Right hindlimb (tissue), 1 donor: Measurements from ENCODE around the gene POLA1.

Experiments used
- DNase-seq: peaks from one replicate; pipeline ENCODE4 v3.0.0-alpha.2; 2018

POLA1 gene

DNA sequence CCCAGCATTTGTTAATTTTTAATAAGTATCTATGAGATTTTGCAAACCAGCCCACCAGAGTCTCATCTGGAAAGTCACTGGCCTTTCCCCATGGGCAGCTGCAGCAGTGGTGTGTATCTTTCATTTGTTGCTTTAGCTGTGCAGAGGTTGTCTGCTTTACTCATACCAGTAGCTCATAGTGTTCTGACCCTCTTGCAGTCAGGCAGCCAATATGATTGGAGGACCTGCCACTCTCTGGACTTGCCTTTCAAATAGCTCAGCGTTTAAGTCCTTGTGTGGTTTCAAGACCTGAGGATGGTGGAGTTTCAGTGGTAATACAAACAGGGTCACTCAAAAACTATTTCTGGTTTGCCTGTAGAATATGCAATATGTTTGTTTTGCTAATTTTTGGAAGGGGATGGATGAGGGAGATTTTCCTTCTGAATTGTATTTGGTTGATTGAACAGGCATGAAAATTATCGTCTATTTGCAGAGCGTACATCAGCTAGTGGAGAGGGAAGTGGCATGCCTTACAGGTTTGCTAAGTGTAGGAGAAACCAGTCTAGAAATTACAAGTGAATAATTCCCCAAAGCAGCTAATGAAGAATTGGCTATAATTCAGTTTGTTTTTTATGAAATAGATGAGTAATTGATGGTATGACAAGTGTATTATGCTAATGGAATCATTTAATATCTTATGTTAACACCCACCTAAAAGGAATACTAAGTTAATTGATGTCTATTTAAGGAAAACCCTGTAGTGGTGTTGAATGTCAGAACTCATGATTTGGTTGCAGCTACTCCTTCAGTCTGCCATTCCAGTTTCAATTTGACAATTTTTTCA, 8.9 kb downstream of the POLA1 start:
- DNase-seq = no peak

DNA sequence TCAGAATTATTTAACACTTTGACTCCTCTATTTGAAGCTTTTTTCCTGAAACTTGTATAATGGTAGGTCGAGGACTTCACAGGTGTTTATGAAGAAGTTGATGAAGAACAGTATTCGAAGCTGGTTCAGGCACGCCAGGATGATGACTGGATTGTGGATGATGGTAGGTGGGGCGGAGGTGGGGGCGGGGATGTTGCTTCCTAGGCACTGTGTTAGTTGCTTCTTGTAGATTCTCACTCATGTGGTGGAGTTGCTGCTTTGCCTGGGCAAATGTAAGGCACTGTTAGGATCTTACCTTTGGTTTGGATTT, 9.4 kb downstream of the POLA1 start:
- no peak for DNase-seq

DNA sequence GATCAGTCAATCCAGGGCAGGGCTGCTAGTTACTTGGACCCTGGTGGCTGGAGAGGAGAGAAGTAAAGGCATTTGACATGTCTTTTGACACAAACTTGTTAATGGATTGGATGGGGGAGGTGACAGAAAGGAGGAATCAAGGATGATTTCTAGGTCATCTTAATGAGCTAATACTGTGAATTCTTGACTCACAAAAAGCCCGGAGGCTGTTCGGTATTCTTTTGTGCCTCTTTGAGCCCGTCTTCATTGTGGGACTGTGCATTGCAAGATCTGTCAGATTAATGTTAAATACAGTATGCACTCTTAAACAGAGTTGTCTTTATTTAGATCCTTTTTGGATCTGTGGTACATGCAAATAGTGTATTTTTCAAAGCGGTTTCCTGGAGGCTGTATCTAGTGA, 25.1 kb downstream of the POLA1 start:
- no peak for DNase-seq

DNA sequence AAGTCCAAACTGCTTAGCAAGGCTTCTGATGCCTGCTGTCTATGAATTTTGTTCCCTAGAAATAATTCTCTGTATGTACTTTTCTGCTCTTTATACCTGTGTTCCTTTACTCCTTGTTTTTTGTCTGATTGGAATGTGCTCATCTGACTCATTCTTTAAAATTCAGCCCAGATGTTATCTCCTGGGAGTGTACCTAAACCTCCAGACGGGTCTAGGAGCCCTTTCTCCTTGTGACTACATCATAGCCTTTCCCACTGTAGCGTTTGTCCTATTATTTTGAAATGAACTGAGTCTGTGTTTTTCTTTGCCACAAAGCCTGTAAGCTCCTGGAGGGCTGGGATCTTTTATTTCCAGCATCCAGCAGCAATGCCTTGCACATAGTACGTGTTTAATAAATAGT, 26.3 kb downstream of the POLA1 start:
- DNase-seq = no peak

DNA sequence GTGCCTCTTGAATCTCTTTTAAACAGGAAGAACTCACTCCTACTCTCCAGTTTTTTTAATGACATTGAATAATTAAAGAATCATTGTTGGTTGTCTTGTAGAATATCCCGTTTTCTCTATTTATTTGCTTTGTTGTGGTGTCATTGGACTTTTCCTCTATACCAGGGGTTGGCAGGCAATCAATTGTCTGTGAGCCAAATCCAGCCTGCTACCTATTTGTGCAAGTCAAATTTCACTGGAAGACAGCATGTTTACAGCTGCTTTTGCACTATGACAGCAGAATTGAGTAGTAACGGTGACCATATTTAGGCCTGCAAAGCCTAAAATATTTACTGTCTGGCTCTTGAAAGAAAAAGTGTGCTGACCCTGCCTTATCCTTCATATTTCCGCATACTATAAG, 34.8 kb downstream of the POLA1 start:
- no peak for DNase-seq

DNA sequence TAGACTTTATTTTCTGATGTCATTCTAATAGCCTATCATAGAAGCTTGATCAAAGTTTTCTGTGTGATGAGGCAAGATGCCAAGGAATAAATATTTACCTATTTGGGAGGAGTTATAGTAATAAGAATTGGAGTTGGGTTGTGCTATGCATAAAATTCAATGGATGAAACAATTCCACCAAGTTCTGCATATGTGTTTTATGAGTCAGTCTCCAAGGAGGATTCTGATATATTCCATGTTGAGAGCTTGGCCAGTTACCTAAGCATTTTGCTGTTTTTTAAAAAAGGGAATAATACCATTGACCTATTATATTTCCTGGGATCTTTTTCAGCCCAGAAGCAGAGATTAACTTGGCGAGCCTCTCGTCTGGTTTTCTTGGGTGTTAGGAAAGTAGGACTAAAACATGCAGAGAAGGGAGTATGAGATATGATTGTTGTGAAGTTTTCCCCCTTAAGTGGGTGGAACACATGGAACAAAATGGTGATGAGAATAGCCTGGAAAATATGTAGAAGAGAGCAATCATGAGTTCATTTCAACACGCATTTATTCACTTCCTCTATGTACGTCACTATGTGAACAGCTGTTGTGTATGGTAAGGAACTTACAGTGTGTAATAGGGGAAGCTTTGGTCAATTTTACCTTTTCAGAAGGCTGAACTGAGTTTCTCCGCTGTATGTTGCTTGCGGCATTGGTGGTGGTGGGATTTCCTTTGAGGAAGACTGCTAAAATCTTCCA, 39.2 kb downstream of the POLA1 start:
- DNase-seq = no peak

DNA sequence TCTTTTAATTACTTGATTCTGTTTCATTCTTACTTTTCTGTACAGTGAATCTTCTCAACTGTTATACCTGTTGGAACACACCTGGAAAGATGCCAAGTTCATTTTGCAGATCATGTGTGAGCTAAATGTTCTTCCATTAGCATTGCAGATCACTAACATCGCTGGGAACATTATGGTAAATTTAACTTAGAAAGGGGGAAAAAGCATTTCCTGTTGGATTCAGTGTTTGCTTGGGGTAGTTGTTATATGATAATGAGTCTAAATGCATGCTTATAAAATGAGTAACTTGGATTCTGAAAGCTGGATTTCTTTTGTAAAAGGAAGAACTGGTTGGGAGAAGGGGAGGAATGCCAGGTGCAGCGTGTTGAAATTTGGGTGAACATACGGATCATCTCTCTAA, 47.6 kb downstream of the POLA1 start:
- no peak for DNase-seq

DNA sequence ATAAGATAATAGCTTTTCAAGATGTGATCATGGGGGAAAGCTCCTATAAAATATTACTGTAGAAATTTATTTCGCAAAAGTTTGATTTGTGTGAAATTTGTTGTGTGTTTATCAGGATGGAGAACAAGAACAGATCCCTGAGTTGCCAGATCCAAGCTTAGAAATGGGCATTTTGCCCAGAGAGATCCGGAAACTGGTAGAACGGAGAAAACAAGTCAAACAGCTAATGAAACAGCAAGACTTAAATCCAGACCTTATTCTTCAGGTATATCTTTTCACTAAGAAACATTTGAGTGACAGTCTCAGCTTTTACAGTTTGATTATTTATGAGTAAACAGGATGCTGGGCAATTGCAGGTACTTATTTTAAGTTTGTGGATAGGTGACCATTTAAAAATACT, 54.5 kb downstream of the POLA1 start:
- DNase-seq = no peak

DNA sequence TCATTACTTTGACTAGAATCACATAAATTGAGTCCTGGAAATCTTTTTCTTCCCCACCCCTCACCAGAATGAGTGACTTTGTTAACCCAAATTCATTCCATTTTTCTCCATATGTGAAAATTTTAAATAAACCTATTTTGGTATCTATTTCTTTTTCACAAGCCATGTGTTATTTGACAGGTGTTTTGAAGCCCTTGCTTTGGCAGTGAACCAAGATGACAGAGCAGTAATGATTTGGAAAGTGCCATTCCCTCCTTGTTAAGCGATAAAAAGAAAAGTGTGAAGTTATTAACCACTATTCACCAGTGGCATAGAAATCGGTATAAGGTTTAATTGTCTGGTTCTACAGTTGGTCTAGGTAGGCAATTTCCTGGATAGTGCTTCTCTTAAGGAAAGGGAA, 66.1 kb downstream of the POLA1 start:
- DNase-seq = no peak

DNA sequence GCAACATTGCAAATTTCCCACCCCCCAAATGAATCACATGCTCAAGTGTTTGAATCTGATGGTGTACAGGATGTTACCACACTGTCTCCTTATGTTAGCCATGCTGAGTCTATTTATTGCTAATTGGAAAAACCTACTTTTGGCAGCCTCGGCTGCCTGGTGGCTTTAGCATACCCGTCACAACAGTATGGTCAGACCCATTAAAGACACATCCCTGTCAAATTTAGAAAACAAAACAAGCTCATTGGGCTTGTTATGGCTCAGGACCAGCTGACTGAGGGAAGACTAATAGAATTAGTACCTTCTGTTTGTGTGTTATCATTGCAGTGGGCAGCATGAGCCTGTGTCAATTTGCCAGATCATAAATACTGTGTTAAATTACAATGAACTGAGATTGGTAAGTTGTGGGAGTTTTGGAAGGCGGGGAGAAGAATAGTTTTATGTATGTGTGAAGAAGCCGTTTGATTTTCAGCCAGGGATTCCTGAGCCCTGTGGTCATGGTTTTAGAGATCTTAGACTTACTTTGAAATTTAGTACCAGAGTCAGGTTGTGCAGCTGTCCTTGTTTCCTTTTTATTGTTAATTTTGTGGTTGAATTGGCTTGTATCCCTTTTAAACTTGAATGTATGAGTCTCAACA, 66.8 kb downstream of the POLA1 start:
- peak; percentile 18 for DNase-seq

DNA sequence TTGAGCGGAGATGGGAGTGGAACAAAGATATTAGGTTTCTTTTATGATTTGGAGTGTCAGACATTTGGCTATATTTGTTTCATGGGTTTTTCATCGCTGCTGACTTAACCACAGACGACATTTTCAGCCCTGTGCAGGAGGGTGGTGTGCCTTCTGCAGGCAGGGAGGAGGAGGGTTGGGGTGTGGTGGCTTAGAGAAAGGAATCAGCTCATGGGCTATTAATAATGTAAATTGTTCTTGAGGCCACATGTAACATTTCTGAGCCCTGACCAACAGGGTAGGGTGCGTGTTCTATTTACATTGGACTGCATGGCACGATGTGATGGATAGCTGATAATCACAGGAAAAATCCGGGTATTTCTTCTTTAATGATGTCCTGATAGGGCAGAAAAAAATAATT, 67.6 kb downstream of the POLA1 start:
- DNase-seq = peak; percentile 18

DNA sequence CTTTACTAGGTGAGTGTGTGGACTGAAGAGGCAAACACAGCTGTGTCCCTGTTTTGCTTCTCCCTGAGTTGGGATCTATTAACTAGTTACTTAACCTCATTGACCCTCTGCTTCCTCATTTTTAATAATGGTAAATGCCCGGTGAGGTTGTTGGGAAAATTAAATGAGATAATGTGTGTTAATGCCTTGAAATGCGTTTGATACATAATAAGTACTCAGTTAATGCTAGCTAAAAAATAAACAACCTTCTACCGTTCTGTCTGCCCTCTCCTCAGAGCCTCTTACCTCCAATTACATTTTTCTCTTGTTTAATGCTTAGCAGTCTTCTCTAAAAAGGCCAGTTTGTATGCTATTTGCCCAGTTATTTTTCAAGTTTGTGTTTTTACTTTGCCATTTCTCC, 70.3 kb downstream of the POLA1 start:
- DNase-seq = no peak

DNA sequence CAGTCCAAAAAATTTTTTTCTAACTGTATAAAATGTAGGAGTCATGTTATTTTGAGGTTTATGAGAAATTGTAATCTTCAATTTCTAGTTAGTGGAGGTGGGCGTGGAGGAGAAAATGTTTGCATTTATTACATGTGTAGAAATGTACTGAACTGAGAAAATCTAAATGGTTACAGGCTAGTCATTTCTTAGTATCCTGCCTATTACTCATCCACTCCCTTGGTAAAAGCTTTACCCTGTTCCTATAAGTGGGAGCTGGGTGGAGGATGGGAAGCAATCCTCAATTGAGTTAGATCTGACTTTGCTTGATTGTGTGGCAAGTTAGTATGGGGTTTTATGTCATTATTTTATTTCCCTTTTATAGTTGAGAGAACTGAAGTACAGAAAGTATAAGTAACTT, 73.8 kb downstream of the POLA1 start:
- DNase-seq = no peak

DNA sequence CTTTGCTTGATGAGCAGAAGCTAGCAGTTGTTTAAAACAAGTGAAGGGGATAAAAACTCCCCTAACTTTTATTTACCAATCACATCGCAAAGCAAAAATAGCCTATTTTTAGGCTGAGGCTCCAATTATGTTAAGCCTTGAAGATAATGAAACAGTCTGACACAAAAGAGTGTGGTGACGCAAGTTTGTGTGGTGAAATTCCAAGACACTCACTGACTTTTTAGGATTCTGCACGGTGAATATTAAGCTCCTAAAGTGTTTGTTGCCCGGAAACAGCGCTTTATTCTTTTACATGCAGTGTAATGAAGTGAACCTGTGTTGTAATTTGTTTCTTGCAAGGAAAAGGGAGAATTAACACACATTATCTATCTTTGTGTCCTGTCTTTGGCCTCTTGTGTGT, 74.8 kb downstream of the POLA1 start:
- no peak for DNase-seq

DNA sequence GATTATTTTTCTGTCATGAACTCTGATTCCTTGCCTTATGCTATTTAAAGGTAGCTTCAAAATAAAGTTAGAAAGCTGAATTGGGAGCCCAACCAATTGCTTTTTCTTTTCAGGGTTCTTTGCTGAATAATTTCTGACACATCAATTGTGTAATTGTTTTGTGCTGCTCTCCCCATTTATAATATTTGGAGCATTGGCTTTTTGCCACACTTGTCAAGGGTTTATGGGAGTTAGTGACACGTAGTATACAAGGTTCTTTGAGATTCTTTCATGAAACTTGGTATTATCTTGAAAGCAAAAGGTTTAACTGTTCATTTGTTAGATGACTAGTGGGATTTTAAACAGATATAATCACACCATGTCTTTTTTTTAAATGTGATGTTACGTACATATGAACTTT, 80.9 kb downstream of the POLA1 start:
- DNase-seq = no peak

DNA sequence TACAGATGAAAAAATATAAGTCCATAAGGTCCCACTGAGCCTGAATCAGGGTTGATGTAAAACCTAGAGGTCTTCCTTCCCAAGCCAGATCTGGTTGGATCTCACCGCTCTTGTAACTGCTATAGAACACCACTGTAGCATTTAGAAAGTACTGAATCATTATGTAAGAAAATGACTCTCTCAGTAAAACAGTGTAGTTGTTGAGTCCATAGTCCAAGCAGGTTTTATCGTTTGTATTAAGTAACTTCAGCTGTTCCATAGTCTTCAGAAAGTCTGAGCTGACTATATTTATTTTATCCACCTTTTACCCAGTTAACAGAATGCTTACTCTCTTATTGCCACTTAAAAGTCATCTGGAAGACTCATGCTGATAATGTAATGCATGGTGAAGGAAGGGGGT, 82.2 kb downstream of the POLA1 start:
- DNase-seq = no peak

DNA sequence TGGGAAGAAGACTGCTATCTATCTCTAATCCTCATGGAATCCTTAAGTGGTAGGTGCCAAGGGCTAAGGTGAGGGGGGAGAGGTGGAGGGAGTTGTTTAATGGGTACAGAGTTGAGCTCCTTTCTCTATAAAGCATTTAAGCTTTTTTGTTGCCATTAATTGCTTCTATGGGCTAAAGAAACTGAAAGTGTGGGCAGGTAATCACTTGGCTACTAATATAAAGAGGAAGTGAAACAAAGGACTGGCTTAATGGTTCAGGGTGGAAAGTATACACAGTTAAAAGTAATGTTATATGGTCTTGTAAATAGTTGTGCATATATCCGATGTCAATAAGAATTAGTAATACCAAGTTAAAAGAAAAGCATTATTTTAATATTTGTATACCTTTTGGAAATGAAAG, 83.9 kb downstream of the POLA1 start:
- no peak for DNase-seq

DNA sequence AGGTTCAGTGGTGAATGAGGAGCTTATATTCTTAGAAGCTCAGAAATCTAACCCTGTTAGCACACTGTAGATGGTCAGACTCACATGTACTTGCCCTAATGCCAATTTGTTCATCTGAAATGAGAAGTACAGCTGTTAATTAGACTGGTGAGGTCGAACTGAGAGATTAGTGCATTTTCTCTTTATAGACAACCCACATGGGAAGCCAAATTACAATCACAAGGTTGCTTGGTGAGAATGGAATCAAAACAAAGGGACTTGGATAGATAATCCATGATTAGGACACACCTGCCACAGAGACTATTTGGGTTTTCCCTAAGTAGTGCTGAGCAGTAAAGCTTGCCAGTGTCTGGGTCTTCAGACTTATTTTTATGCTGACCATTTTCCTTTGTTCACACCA, 88.3 kb downstream of the POLA1 start:
- no peak for DNase-seq

DNA sequence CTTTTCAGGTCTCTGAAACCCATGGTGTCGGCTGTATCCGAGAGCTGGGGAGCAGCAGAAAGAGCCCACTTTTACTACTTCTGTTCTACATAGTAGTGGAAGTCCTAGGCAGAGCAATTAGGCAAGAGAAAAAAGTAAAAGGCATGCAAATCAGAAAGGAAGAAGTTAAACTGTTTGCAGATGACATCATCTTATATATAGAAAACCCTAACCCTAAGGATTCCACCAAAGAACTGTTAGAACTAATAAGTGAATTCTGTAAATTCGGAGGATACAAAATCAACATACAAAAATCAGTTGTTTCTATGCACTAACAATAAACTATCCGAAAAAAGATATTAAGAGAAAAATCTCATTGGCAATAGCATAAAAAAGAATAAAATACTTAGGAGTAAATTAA, 95.3 kb downstream of the POLA1 start:
- no peak for DNase-seq

DNA sequence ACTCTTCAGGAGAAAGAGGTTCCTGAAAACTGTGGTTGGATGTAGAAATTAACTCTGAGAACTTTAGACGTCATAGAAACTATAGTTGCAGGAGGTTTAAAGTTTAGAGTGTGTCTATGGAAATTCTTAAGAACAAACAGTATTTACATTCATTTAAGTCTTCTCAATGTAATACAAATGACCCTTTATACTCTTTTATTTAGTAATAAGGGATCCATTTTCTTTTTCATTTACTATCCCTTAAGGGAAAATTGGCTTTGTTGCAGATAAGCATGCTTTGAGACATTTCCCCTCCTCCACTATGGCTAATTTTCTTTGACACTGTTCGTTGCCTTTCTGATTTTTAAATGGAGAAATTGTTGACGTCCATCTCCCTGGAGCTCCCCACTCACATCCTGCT, 96.4 kb downstream of the POLA1 start:
- no peak for DNase-seq

DNA sequence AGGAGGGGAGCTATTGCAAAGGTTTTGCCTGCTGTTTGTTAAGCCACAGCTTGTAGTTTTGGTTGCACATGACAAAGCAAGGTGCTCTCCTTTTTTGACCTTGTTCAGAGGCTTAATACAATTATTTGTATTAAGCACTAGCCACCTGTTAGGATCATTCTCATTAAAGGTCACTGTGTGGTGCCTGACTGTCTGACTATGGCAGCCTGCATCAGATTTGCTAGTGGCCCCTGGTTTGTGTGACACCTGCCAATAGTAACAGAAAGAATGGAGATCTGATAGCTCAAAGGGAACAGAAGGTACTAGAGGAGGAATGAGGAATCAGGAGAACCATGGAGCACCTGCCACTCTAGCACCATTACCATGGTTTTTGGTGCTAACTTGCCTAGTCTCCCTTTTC, 102.5 kb downstream of the POLA1 start:
- no peak for DNase-seq

DNA sequence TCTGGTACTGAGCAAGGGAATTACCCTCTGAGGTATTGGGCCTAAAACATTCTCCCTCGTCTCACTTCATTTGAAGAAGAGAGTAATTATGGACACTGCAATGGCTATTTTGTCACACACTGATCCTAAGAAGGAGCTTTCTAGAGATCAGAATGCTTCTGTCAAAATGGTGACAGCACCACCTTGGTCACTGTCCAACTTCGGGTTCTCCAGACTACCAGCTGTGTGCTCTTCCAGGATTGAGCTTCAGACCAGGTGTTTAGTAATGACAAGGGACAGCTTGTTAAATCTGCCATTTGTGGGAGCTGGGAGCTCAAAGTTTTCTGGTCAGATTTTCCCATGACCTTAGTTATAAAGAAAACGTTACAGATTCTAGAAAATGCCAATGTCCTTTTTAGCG, 105.4 kb downstream of the POLA1 start:
- no peak for DNase-seq

DNA sequence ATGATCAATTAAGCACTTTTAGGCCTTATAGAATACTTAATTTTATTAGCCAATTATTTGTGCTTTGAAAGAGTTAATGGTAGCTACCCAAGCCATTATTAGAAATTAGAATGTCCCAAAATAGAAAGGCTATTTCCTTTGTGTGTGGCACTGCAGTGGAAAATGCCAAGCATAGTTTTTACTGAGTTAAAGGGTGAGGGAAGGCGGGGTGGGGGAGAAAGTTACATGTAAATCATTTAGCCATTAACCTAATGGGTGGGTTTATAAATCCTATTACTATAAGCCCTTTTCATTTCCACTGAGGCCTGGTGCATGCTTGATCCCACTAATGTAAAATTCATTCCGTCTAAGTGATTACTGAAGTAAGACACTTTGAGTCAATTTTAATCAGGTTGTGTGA, 105.8 kb downstream of the POLA1 start:
- no peak for DNase-seq

DNA sequence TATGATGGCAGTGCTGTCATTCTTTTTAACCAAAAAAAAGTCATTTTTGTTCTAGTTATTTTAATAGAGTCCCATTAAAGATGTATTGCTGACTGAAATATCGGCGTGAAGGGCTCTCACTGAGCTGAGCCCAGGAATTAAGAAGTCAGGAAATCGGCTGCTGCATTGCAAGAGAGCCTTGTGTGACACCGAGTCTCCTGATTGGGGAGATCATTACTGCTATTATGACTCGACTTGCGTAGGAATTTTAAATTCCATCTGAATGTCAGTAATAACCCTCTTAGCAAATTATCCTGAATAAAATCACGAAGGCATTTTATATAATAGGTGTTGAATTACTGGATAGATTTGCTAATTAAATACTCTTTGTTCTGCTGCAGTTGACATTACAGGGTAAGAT, 111.5 kb downstream of the POLA1 start:
- DNase-seq = no peak
